Fibroblast of lung (primary cell): ENCODE measurements around the gene CPA4.

Experiments used
- EZH2 ChIP-seq: IDR thresholded peaks from 2 replicates; pipeline ENCODE4 v1.5.1; 2012; ENCODE audit warnings: low read length, control low read depth, mild to moderate bottlenecking; ENCODE audit errors: missing control alignments
- TF ChIP-seq, protein P1 (sequence below), 2 donors: IDR thresholded peaks in 1 of 2; conservative IDR thresholded peaks in 1 of 2; 1 replicate in 1 of 2; 2 replicates in 1 of 2; pipeline ENCODE4 v1.5.1; 2011 to 2012; ENCODE audit warnings: low read length in 2 of 2, control low read depth in 1 of 2, inconsistent platforms in 1 of 2, low read depth in 1 of 2, mild to moderate bottlenecking in 1 of 2

DNA sequence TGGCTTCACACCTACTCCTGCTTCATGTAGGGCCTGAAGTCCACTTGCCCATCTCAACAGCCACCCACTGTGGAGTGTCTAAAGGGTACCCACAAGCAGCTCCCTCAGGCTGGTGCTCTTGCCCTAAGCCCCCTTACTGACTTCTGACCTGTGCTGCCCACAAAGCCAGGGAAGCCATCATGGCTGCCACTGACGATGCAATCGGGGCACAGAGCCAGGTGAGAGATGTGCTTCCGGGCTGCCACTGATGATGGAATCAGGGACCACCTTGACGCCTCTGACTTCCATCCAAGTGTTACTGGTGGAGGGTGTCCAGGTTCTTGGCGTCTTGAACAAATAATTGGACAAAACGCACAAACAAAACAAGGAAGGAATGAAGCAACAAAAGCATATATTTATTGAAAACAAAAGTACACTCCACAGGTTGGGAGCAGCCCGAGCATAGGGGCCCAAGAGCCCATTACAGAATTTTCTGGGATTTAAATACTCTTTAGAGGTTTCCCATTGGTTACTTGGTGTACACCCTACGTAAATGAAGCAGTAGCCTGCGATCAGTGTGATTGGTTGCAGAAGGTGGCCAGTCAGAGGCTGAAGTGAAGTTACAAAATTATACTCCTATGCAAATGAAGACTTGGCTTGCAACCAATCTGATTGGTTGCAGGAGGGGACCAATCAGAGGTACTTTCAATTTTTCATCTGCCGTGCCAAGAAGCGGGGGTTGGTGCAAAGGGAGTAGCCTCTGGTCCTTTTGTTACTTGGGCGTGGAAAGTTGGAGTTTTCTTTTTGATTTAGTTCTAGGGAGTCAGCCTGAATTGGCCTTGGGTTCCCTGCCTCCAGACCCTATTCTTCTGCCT, 21.8 kb upstream of the CPA4 start:
- TF ChIP-seq, protein P1, sequence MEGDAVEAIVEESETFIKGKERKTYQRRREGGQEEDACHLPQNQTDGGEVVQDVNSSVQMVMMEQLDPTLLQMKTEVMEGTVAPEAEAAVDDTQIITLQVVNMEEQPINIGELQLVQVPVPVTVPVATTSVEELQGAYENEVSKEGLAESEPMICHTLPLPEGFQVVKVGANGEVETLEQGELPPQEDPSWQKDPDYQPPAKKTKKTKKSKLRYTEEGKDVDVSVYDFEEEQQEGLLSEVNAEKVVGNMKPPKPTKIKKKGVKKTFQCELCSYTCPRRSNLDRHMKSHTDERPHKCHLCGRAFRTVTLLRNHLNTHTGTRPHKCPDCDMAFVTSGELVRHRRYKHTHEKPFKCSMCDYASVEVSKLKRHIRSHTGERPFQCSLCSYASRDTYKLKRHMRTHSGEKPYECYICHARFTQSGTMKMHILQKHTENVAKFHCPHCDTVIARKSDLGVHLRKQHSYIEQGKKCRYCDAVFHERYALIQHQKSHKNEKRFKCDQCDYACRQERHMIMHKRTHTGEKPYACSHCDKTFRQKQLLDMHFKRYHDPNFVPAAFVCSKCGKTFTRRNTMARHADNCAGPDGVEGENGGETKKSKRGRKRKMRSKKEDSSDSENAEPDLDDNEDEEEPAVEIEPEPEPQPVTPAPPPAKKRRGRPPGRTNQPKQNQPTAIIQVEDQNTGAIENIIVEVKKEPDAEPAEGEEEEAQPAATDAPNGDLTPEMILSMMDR (conservative IDR thresholded peaks at IDR 0.05 in 1 of 2, IDR thresholded peaks at IDR 0.05 in 1 of 2; ENCODE audit: low read depth in 1 of 2, low read length in 2 of 2) = no peak
- TF ChIP-seq EZH2 = no peak
